ENCODE results near the gene ARHGAP23. TPM values are rescaled to one million over a fixed set of nuclear protein-coding genes. Genes with fewer than 3 reads are reported as not detected.
"Not testable (repeated sequence)": the region's sequence is repeated elsewhere in the genome, so short reads cannot be mapped to it uniquely, and the experiment has no call there.

The ARHGAP23 gene
- total RNA-seq, 1 experiment from 2014 or later: 31.7 TPM

DNA sequence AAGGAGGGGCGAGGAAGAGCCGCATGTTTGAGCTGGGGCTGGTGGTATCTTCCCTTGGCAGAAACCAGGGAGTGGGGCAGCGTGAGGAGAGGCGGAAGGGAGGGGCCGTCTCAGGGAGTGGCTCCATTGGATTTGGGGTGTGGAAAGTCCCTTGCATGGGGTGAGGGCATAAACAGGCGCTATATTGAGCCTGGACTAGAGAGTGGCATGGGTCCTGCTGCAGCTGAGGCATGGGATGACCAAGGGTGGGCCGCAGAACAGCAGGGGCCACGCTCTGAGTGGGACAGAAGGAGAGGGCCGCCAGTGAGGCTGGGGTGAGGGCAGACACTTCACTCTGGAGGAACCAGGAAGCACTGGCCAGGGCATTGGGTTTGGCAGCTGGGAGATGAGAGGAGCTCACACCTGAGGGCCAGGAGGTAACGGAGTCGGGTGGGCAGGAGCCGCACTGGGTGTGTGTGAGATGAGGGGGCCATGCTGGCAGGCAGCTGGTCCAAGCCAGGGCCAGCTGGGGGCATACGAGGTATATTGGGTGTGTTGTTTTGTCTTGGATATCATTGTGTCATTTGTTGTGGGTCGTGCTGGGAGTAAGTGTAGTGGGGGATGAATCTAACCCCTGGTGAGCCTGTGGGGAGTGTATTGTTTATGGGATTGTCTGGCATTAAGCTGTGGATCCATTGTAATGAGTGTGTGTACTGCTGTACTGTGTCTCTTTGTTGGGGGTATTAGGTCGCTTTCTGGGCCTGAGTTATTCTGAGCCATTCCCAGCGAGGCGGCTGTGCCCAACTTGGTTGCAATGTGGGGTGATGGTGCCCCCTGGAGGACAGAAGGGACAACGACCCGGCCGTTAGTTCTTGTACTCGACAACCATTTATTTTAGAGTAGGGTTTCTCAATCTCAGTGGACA lies 56.2 kb downstream of the ARHGAP23 start:
- peak; percentile 66 for DNase-seq (ENCODE audit: low read depth)

DNA sequence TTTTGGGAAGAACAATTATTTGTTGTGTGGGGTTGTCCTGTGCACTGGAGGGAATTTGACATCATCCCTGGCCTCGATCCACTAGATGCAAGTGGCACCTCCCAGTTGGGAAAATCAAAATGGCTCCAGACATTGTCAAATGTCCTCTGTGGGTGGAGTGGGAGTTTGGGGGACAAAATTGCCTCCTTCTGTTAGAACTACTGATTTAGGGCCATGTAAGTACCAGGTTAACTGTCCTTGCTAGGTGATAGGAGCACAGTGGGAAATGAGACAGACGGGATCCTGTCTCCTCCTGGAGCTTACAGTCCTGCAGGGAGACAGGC lies 56.8 kb downstream of the ARHGAP23 start:
- DNase-seq (ENCODE audit: low read depth): no peak

DNA sequence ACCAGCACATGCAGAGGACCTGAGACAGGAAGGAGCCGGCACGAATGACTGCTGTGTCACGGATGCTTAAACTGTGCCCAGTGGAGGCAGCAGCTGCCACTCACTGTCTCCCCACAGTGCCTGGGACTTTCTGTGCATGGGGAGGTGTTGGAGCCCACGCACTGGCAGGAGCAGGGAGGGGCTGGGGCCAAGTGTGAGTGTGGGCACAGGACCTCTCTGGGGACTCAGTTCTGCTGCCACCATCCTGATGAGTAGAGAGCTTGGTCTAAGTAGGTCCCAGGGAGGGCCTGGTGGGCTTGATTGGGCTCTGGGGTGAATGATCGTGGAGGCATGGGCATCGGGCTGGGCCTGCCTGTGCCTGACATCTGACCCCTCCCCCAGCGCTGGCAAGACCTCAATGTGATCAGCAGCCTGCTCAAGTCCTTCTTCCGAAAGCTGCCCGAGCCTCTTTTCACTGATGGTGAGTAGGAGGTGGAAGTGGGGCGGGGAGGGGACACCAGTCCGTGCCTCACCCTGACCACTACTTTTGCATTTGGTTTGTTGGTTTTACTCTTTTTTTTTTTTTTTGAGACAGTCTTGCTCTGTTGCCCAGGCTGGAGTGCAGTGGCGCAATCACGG lies 57.5 kb downstream of the ARHGAP23 start:
- not testable (repeated sequence) for DNase-seq (ENCODE audit: low read depth)

DNA sequence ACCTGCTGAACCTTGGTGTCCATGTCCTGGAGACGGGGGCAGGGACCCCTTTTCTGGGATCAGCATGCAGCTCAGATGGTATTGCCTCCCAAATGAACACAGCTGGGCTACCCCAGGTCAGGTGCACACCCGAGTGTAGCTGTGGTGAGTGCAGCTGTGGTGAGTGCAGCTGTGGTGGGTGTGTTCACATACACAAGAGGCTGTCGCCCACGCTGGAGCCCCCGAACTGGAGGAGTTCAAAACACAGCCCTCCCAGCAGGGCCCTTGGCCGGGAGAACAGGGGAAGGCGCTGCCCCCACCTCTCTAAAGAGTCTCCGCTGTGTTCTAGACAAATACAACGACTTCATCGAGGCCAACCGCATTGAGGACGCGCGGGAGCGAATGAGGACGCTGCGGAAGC lies 61.5 kb downstream of the ARHGAP23 start:
- DNase-seq (ENCODE audit: low read depth): not testable (repeated sequence)

DNA sequence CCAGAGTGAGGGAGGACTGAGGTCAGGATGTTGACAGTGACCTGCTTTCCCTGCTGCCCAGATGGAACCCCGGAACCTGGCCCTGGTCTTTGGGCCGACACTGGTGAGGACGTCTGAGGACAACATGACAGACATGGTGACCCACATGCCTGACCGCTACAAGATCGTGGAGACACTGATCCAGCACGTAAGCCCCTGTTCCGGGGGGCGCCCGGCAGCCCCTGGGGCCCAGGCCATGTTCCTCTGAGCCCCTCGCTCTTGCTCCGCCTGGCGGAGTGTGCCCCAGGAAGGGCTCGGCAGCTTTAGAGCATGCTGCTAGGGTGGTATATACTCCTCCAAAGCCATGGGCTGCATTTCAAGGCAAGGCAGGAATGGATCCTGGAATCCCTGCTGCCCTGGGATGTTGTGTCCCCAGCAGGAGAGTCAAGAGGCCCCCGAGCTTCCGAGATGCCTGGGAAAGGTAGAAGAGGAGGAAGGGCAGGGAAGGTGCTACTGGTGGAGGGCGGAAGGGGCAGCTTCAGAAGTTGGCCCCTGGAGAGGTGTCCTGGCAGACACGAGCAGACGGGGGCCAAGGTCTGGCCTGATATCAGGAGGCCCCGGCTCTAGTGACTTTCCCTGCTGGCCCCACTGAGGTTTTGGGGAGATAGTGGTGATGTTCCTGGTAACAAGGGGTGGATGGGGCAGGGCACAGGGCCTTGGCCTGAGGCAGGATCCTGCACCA lies 63.2 kb downstream of the ARHGAP23 start:
- DNase-seq (ENCODE audit: low read depth): not testable (repeated sequence)

DNA sequence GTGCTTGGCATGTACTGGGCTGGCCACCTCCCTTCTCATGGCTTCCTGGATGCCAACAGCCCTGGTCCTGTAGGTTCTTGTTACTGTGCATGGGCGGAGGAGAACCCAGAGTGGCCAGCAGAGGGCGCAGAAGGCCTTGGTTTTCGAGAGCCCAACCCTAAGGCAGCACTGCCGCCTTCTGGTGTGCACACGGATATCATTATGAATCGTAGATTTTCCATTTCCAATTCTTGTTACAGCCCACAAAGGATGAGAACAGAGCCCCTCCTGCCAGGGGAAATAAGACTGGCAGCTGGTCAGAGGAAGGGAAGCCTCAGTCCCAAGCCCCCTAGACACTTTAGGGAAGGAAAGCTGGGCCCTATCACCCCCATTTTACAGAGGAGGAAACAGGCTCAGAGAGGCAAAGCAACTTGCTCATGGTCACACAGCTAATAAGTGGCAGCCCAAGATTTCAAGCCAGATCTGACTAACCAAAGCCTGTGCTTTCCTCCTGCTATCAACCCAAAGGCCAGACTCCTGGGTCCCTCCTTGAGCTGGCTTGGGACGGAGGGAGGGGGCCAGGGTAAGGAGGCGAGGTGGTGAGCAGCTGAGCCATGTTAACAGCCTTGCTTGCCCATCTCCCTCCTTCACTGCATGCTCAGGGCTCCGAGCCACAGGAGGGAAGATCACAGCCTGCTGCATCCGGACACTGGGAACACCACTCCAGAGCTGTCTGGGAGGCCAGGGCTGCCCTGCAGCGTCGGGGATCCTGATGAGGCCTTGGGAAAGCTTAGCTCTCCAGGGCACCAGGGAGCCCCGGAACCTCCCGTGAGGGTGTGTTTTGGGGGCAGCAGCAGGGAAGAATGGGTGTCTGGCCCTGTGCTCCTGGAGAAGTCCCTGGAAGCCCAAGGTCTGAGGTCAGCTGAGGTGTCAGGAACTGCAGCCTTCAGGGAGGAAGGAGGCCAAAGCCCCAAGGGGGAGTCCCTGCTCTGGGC lies 64.1 kb downstream of the ARHGAP23 start:
- DNase-seq (ENCODE audit: low read depth): peak; percentile 74

DNA sequence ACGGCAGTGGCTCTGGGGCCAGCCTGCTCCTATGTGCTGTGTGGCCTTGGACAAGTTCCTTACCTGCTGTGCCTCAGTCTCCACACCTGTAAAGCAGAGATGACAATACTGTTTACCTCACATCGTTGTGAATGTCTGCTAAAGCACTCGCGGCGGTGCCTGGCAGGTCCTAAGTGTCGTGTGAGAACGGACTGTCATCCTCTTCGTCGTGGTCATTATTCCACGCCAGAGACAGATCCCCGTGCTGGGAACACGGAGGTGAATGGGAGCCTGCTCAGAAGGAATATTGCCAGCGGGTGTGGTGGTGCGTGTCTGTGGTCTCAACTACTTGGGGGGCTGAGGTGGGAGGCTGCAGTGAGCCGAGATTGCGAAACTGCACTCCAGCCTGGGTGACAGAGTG lies 65.9 kb downstream of the ARHGAP23 start:
- not testable (repeated sequence) for DNase-seq (ENCODE audit: low read depth)

DNA sequence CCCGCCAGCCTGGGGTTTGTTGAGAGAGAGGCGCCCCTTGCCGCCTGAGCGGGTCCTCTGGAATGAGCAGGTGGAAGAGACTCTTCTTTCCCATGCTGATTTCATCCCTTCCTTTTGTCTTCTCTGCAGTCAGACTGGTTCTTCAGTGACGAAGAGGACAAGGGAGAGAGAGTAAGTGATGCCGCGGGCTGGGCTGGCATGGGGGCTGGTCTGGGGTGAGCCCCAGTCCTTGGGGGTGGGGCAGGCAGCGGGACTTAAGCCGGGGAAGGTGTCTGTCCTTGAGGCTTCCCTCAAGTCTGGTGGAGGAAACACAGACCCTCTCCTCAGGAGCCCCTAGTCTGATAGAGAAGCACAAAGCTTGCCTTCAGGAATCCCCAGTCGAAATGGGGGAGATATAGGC lies 69.4 kb downstream of the ARHGAP23 start:
- DNase-seq (ENCODE audit: low read depth): not testable (repeated sequence)

DNA sequence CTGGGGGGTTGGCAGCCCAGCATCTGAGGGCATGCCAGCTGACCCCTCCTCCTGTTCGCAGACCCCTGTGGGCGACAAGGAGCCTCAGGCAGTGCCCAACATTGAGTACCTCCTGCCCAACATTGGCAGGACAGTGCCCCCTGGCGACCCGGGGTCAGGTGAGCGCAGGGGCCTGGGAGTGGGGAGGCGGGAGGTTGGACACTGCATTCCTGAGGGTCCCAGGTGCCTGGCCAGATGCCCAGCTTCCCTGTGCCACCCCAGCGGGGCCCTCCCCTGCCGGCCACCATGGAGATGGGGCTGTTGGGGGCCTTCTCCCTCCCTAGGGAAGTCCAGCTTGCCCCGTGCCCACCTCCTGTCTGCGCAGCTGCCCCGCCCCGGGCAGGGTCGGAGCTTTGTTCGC lies 70.1 kb downstream of the ARHGAP23 start:
- DNase-seq (ENCODE audit: low read depth): no peak

DNA sequence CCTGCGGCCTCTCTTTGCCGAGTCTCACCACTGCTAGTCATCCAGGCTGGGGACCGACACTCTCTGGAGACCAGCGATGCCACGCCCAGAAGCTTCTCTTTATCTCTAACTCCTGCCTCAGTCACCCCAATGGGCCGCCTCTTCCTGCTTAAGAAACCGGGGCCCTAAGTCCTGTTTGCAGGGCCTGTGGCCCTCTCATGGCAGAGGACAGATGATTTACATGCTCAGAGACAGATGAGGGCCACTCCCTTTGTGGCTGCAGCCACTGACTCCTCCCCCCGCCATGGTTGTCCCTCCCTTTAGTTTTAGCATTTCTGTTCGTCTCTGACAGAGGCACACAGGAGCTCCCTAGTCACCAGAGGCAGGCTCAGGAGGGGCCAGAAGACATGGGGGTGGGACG lies 71.0 kb downstream of the ARHGAP23 start:
- DNase-seq (ENCODE audit: low read depth): not testable (repeated sequence)

DNA sequence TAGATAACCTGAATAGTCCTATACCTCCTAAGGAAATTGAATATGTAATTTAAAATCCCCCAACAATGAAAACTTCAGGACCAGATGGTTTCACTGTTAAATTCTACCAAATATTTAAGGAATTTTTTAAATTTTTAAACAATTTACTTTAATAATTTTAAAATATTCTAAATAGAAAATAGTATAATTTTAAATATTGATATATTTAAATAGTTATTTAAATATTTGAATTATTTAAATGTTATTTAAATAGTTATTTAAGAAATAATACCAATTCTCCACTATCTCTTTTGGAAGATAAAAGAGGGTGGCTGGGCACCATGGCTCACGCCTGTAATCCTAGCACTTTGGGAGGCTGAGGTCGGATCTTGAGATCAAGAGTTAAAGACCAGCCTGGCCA lies 73.5 kb downstream of the ARHGAP23 start:
- not testable (repeated sequence) for DNase-seq (ENCODE audit: low read depth)

DNA sequence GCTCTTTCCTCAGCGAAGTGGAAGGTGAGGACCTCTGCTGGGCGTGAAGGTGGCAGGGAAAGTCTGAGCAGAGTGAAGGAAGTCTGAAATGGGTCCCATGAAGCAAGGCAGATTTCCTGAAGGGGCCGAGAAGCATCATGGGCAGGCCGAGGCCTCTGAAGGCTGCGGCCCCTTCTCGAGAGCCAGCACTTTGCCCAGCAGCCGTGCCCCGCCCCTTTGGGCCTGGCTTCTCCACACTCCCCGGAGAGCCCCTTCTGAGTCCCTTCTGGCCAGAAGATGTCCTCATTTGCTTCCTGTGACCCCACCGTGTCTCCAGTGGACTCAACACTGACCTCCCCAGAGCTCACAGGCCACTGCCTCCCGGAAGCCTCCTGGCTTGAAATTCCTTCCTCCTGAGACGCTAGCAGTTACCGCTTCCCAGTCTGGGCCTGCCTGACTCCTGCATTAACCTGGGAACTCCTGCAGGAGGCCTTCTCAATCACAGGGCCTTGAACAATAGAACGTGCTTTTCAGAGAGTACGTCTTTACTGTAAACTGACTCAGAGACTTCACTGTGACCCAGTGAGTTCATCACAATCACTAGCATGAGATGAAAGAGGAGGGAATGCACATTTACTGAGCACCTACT lies 75.1 kb downstream of the ARHGAP23 start:
- DNase-seq (ENCODE audit: low read depth): not testable (repeated sequence)

DNA sequence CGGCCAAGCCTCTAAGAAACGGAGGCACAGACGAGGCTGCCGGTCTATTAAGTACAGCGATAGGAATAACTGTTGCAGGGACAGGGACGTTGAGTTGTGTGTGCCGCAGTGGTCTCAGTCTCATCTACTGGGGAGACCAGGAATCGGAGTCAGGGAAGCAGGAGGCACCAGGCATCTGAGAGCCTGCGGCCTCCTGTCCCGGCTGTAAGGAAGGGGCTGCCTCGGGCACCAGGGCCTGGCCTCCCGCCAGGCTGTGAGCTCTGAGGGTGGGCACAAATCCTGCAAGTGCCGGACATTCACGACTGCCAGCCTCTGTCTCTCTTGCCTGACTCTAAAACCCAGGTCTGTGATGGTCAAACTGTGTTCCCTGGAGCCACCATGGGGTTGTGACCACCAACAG lies 76.0 kb downstream of the ARHGAP23 start:
- no peak for DNase-seq (ENCODE audit: low read depth)

DNA sequence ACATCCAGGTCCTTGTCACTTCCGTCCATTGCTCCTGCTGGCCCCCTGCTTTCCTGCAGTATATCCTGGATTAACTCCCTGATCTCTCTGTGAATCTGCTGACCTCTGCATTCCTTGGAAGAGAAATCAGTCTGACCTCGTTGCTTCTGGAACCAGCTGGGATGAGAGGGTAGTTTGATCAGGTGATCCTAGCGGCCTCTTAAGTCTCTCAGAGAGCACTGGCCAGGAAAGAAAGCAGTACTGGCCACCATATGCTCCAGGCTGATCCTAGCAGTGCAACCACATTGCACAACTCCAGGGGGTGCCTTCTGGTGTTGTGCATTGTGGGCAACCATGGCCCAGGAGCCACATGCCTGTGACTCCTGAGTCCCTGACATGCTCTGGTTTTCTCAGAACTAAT lies 79.2 kb downstream of the ARHGAP23 start:
- no peak for DNase-seq (ENCODE audit: low read depth)

DNA sequence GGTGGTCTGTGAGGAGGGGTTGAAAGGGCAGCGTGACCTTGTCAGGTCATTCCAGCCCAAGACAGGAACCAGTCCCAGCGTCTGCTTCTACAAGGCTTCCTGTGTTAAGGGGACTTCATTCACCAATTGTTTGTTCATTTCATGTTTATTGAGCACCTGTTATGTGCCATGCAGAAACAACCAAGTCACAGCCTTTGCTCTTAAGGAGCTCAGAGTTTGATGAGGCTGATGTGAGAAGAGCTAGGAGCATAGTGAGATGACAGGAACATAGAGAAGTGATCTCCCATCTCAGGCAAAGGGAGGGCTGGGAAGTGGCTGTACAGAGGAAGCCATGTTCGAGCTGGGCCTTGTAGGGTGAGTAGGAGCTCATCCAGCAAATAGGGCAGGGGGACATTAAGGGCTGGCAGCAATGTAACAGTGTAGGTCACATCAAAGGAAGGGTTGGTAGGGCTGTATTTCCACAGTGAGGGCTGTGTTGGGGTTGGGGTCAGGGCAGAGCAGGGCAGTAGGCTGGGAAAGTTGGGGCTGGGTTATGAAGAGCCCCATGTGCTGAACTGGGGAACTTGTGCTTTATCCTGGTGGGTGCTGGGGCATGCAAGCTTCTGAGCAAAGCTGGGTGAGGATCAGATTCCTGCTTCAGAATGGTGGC lies 79.8 kb downstream of the ARHGAP23 start:
- DNase-seq (ENCODE audit: low read depth): no peak

DNA sequence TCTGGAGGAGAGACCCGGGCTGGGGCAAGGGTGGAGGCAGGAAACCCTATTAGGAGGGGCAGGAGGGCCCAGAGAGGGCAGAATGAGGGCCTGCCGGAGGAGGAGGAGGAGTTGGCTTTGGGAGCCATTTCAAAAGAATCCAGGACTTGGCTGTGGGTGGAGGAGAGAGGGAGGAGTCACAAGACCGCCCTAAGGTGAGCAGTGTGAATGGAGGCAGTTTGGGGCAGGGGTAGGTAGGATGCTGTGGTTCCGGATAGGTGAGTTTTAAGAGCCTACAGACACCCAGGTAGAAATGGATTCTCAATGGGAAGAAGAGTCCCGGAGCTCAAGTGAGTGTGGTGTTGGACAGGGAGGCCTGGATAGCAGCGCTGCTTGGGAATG lies 80.3 kb downstream of the ARHGAP23 start:
- DNase-seq (ENCODE audit: low read depth): no peak

DNA sequence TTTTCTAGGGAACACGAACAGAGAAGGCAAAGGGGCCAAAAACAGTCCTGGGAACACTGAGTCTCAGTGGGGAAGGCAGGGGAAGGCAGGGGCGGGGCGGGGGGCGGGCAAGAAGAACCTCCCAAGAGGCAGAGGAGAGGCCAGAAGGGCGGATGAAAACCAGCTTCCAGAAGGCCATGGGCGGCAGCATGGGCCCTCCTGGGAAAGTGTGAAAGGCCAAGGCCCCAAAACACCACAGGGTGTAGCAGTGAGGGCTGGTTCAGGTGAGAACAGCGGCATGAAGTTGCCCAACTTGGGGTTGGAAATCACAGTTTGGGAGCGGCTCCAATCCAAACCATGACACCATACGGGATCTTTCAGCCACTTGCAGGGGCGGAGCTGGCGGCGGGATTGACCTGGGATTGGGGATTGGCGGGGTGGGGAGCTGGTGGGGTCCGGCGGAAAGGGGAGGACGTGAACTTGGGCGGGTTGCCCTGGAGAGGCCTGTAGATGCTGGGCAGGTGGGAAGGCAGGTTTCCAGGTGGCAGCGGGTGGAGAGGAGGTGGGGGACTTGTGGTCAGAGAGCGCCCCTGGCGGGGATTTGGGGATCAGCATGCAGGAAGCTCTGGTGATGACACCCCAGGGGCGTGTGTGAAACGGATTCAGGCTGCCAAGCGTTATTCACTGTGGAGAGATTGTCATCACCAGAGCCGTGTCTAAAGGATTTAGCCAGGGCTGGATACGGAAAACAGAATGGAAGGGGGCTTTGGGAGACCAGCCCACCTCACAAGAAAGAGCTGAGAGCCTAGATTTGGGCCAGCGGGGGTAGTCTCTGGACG lies 80.9 kb downstream of the ARHGAP23 start:
- peak; percentile 83 for DNase-seq (ENCODE audit: low read depth)

DNA sequence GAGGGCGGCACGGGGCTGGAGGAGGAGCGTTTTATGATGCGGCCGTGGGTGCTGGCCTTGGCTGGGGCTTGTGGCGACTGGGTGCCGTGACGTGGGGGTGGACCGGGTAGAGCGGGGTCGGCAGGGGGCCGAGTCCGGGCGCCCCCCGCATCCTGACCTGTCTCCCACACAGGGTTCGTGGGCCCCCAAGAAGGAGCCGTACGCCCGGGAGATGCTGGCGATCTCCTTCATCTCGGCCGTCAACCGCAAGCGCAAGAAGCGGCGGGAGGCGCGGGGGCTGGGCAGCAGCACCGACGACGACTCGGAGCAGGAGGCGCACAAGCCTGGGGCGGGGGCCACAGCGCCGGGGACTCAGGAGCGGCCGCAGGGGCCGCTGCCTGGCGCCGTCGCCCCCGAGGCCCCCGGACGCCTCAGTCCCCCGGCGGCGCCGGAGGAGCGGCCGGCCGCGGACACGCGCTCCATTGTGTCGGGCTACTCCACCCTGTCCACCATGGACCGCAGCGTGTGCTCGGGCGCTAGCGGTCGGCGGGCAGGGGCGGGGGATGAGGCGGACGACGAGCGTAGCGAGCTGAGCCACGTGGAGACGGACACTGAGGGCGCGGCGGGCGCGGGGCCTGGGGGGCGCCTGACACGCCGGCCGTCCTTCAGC lies 81.6 kb downstream of the ARHGAP23 start:
- no peak for DNase-seq (ENCODE audit: low read depth)

All from LHCN-M2 (cell line).